WTC11 (cell line): ENCODE measurements around the gene PNPO.

ENCODE experiments used
- CBFB ChIP-seq: sonication (generic); formaldehyde crosslinking; IDR thresholded peaks from 2 replicates; pipeline ENCODE4 v1.8.1; 2022; ENCODE audit warnings: mild to moderate bottlenecking, low read depth, missing genetic modification reagents
- CREB1 ChIP-seq: sonication (generic); formaldehyde crosslinking; IDR thresholded peaks from 2 replicates; pipeline ENCODE4 v1.8.0; 2023; ENCODE audit warnings: mild to moderate bottlenecking, missing genetic modification reagents
- FOXK1 ChIP-seq: sonication (generic); formaldehyde crosslinking; IDR thresholded peaks from 2 replicates; pipeline ENCODE4 v1.8.0; 2022; ENCODE audit warnings: mild to moderate bottlenecking, moderate library complexity, missing genetic modification reagents
- NFE2L1 ChIP-seq: sonication (generic); formaldehyde crosslinking; IDR thresholded peaks from 2 replicates; pipeline ENCODE4 v1.8.1; 2023; ENCODE audit warnings: missing genetic modification reagents
- SP1 ChIP-seq: sonication (generic); formaldehyde crosslinking; conservative IDR thresholded peaks from 2 replicates; pipeline ENCODE4 v1.8.1; 2022; ENCODE audit warnings: missing genetic modification reagents
- ZBTB21 ChIP-seq: sonication (generic); formaldehyde crosslinking; IDR thresholded peaks from 2 replicates; pipeline ENCODE4 v1.8.1; 2023; ENCODE audit warnings: mild to moderate bottlenecking, missing genetic modification reagents, borderline replicate concordance
- TF ChIP-seq, protein P1 (sequence below): fragments of 200-600 bp; IDR thresholded peaks from 2 replicates; pipeline ENCODE4 v1.8.0; 2022; ENCODE audit warnings: antibody characterized with exemption
- TF ChIP-seq, protein P2 (sequence below): sonication (generic); formaldehyde crosslinking; IDR thresholded peaks from 2 replicates; pipeline ENCODE4 v1.8.1; 2022; ENCODE audit warnings: low read depth, mild to moderate bottlenecking, moderate library complexity, missing genetic modification reagents, borderline replicate concordance
- TF ChIP-seq, protein P3 (sequence below): sonication (generic); formaldehyde crosslinking; IDR thresholded peaks from 2 replicates; pipeline ENCODE4 v1.8.0; 2022; ENCODE audit warnings: mild to moderate bottlenecking, missing genetic modification reagents
- TF ChIP-seq, protein P4 (sequence below): sonication (generic); formaldehyde crosslinking; IDR thresholded peaks from 2 replicates; pipeline ENCODE4 v1.8.0; 2022; ENCODE audit warnings: mild to moderate bottlenecking, missing genetic modification reagents
- TF ChIP-seq, protein P5 (sequence below): sonication (generic); formaldehyde crosslinking; IDR thresholded peaks from 2 replicates; pipeline ENCODE4 v1.8.1; 2023; ENCODE audit warnings: mild to moderate bottlenecking, missing genetic modification reagents, moderate library complexity
- TF ChIP-seq, protein P6 (sequence below): sonication (generic); formaldehyde crosslinking; IDR thresholded peaks from 2 replicates; pipeline ENCODE4 v1.8.0; 2023; ENCODE audit warnings: missing genetic modification reagents
- TF ChIP-seq, protein P7 (sequence below): sonication (generic); formaldehyde crosslinking; IDR thresholded peaks from 2 replicates; pipeline ENCODE4 v1.8.1; 2022; ENCODE audit warnings: mild to moderate bottlenecking, moderate library complexity, missing genetic modification reagents

DNA sequence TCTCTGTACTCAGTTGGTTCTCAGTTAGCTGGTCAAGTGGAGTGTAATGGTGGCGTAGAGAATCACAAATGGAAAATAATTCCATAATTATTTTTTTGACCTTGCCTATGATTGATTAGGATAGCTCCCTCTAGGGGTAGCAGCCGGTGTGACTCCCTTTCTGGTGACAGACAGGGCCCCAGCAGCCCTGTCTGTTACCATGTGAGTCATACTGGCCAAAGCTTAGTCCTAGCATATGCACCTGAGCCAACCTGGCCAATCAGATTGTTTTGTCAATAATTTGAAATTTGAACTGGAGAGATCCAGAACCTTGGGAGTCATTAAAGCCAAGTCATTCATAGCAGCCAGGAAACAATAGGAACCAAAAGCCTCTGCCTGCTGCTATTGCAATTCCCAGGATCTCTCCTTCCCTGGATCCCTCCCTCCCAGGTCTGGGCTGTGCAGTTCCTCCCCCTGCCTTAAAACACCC lies 5.6 kb downstream of the PNPO start:
- TF ChIP-seq, protein P1, sequence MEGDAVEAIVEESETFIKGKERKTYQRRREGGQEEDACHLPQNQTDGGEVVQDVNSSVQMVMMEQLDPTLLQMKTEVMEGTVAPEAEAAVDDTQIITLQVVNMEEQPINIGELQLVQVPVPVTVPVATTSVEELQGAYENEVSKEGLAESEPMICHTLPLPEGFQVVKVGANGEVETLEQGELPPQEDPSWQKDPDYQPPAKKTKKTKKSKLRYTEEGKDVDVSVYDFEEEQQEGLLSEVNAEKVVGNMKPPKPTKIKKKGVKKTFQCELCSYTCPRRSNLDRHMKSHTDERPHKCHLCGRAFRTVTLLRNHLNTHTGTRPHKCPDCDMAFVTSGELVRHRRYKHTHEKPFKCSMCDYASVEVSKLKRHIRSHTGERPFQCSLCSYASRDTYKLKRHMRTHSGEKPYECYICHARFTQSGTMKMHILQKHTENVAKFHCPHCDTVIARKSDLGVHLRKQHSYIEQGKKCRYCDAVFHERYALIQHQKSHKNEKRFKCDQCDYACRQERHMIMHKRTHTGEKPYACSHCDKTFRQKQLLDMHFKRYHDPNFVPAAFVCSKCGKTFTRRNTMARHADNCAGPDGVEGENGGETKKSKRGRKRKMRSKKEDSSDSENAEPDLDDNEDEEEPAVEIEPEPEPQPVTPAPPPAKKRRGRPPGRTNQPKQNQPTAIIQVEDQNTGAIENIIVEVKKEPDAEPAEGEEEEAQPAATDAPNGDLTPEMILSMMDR = peak; percentile 80
- TF ChIP-seq, protein P2, sequence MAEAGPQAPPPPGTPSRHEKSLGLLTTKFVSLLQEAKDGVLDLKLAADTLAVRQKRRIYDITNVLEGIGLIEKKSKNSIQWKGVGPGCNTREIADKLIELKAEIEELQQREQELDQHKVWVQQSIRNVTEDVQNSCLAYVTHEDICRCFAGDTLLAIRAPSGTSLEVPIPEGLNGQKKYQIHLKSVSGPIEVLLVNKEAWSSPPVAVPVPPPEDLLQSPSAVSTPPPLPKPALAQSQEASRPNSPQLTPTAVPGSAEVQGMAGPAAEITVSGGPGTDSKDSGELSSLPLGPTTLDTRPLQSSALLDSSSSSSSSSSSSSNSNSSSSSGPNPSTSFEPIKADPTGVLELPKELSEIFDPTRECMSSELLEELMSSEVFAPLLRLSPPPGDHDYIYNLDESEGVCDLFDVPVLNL (CRISPR knock-in tag) = no peak
- TF ChIP-seq, protein P3, sequence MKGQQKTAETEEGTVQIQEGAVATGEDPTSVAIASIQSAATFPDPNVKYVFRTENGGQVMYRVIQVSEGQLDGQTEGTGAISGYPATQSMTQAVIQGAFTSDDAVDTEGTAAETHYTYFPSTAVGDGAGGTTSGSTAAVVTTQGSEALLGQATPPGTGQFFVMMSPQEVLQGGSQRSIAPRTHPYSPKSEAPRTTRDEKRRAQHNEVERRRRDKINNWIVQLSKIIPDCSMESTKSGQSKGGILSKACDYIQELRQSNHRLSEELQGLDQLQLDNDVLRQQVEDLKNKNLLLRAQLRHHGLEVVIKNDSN (CRISPR knock-in tag) = no peak
- TF ChIP-seq SP1 (CRISPR knock-in tag) (no peak), FOXK1 (CRISPR knock-in tag) (no peak), NFE2L1 (CRISPR knock-in tag) (no peak), ZBTB21 (CRISPR knock-in tag) (no peak), CBFB (CRISPR knock-in tag) (no peak), CREB1 (CRISPR knock-in tag) (no peak)
- TF ChIP-seq, protein P4, sequence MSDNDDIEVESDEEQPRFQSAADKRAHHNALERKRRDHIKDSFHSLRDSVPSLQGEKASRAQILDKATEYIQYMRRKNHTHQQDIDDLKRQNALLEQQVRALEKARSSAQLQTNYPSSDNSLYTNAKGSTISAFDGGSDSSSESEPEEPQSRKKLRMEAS (CRISPR knock-in tag) = no peak
- TF ChIP-seq, protein P5, sequence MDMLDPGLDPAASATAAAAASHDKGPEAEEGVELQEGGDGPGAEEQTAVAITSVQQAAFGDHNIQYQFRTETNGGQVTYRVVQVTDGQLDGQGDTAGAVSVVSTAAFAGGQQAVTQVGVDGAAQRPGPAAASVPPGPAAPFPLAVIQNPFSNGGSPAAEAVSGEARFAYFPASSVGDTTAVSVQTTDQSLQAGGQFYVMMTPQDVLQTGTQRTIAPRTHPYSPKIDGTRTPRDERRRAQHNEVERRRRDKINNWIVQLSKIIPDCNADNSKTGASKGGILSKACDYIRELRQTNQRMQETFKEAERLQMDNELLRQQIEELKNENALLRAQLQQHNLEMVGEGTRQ (CRISPR knock-in tag) = no peak
- TF ChIP-seq, protein P6, sequence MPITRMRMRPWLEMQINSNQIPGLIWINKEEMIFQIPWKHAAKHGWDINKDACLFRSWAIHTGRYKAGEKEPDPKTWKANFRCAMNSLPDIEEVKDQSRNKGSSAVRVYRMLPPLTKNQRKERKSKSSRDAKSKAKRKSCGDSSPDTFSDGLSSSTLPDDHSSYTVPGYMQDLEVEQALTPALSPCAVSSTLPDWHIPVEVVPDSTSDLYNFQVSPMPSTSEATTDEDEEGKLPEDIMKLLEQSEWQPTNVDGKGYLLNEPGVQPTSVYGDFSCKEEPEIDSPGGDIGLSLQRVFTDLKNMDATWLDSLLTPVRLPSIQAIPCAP (CRISPR knock-in tag) = no peak
- TF ChIP-seq, protein P7, sequence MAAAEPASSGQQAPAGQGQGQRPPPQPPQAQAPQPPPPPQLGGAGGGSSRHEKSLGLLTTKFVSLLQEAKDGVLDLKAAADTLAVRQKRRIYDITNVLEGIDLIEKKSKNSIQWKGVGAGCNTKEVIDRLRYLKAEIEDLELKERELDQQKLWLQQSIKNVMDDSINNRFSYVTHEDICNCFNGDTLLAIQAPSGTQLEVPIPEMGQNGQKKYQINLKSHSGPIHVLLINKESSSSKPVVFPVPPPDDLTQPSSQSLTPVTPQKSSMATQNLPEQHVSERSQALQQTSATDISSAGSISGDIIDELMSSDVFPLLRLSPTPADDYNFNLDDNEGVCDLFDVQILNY (CRISPR knock-in tag) = no peak
